K562 (cell line): Measurements from ENCODE around the gene PTCD3. TPM values are rescaled to one million over a fixed set of nuclear protein-coding genes. Genes with fewer than 3 reads are reported as not detected.

ENCODE experiments used
- ATAC-seq: fragments of 200-7000 bp; cut with Tn5 transposase; 3 replicates; pipeline ENCODE4 v1.9.1; 2020; ENCODE audit warnings: moderate library complexity
- BruUV-seq: library from RNA; stranded (reverse); fragments of 400-500 nt; replicated peaks from 2 replicates; lab custom pipeline; 2021; lab: Mats Ljungman, UMichigan
- CTCF ChIA-PET: fragments of 300-600 bp; formaldehyde crosslinking; extraction: SDS; loops from one replicate; lab custom pipeline; 2021; ENCODE audit warnings: low intra/inter-chr PET ratio; lab: Yijun Ruan, JAX
- POLR2A ChIA-PET: fragments of 300-600, 350-650 bp; sonication (Branson Sonifier 250); formaldehyde crosslinking; extraction: SDS; loops from one replicate; lab custom pipeline; 2021; ENCODE audit warnings: antibody characterized with exemption, inconsistent platforms; lab: Yijun Ruan, JAX
- DNase-seq, 4 experiments: peaks; one replicate each; pipeline versions ENCODE4 v3.0.0 to v3.0.0-alpha.2; 2011 to 2018; ENCODE audit warnings: low spot score in 3 of 4, mixed read lengths in 3 of 4; ENCODE audit errors: extremely low read depth in 1 of 4
- FAIRE-seq: peaks from 2 replicates; lab custom pipeline; 2011; peaks lifted over from hg19 to GRCh38; lab: Jason Lieb, UNC
- H2AFZ ChIP-seq: 2 replicates; pipeline ENCODE4 v1.6.0; 2011; ENCODE audit warnings: low read depth, low read length, control low read depth, inconsistent platforms
- H3K27ac ChIP-seq: fragments of 200-600 bp; 3 replicates; pipeline ENCODE4 v1.8.0; 2011; ENCODE audit warnings: low read depth, mild to moderate bottlenecking, control low read depth, inconsistent platforms, low read length, moderate library complexity, mixed read lengths; ENCODE audit errors: extremely low read depth
- H3K27me3 ChIP-seq, 2 experiments: fragments of 300-600 bp in 1 of 2; 2 replicates in 1 of 2; 3 replicates in 1 of 2; pipeline versions ENCODE4 v1.6.0 to v1.8.0; 2011; ENCODE audit warnings: inconsistent platforms in 2 of 2, low read length in 2 of 2, mild to moderate bottlenecking in 1 of 2, mixed read lengths in 1 of 2, moderate library complexity in 1 of 2; ENCODE audit not compliant: control insufficient read depth in 2 of 2, insufficient read depth in 2 of 2
- H3K36me3 ChIP-seq: fragments of 300-600 bp; 3 replicates; pipeline ENCODE4 v1.8.0; 2011; ENCODE audit warnings: mild to moderate bottlenecking, low read length, inconsistent platforms; ENCODE audit not compliant: control insufficient read depth, insufficient read depth
- H3K4me1 ChIP-seq, 2 experiments: fragments of 200-600 bp in 1 of 2; replicated peaks in 1 of 2; 2 replicates in 1 of 2; 3 replicates in 1 of 2; pipeline versions ENCODE4 v1.5.1 to v1.8.0; 2011; ENCODE audit warnings: inconsistent platforms in 2 of 2, low read length in 2 of 2, mild to moderate bottlenecking in 1 of 2, mixed read lengths in 1 of 2, moderate library complexity in 1 of 2; ENCODE audit not compliant: control insufficient read depth in 2 of 2, insufficient read depth in 2 of 2
- H3K4me2 ChIP-seq: 2 replicates; pipeline ENCODE4 v1.6.1; 2011; ENCODE audit warnings: low read length, control low read depth, inconsistent platforms, mixed read lengths; ENCODE audit not compliant: insufficient read depth
- H3K4me3 ChIP-seq: fragments of 200-600 bp; sonication (generic), shearing (Covaris generic); 2 replicates; pipeline ENCODE4 v1.5.1; 2016; ENCODE audit warnings: control low read depth, inconsistent platforms
- H3K79me2 ChIP-seq: fragments of 200-600 bp; 3 replicates; pipeline ENCODE4 v1.8.0; 2011; ENCODE audit warnings: low read length, inconsistent platforms; ENCODE audit not compliant: control insufficient read depth, insufficient read depth
- H3K9ac ChIP-seq, 2 experiments: 2 replicates each; pipeline versions ENCODE4 v1.6.0 to v1.6.1; 2011; ENCODE audit warnings: low read depth in 2 of 2, low read length in 2 of 2, control low read depth in 1 of 2, inconsistent platforms in 1 of 2, mild to moderate bottlenecking in 1 of 2, mixed read lengths in 1 of 2; ENCODE audit not compliant: insufficient read depth in 1 of 2
- H3K9me1 ChIP-seq: one replicate; pipeline ENCODE4 v1.6.0; 2011; ENCODE audit warnings: inconsistent platforms, mild to moderate bottlenecking, low read length, moderate library complexity; ENCODE audit not compliant: control insufficient read depth, insufficient read depth
- H3K9me3 ChIP-seq: replicated peaks from 2 replicates; pipeline ENCODE4 v1.5.1; 2011; ENCODE audit warnings: low read depth, low read length, inconsistent platforms; ENCODE audit not compliant: control insufficient read depth, insufficient read depth
- H4K20me1 ChIP-seq: replicated peaks from 2 replicates; pipeline ENCODE4 v1.6.1; 2011; ENCODE audit warnings: low read length, inconsistent platforms, mixed read lengths; ENCODE audit not compliant: control insufficient read depth, insufficient read depth
- BCOR ChIP-seq: fragments of 450-650 bp; IDR thresholded peaks from 2 replicates; pipeline ENCODE4 v1.6.1; 2016
- FOXO4 ChIP-seq: fragments of 450-650 bp; formaldehyde crosslinking; IDR thresholded peaks from 2 replicates; pipeline ENCODE4 v1.4.0; 2020; ENCODE audit warnings: mild to moderate bottlenecking, moderate library complexity
- HMG20B ChIP-seq: fragments of 250-450 bp; sonication (Bioruptor Pico); IDR thresholded peaks from 2 replicates; pipeline ENCODE4 v1.5.0; 2021; ENCODE audit warnings: mild to moderate bottlenecking
- LARP7 ChIP-seq: fragments of 450-650 bp; IDR thresholded peaks from 2 replicates; pipeline ENCODE4 v1.6.1; 2016
- PHTF2 ChIP-seq: fragments of 250-450 bp; sonication (Bioruptor Pico); IDR thresholded peaks from 2 replicates; pipeline ENCODE4 v1.5.0; 2021; ENCODE audit warnings: mild to moderate bottlenecking
- RBM25 ChIP-seq: fragments of 200-400 bp; formaldehyde crosslinking; IDR thresholded peaks from 2 replicates; pipeline ENCODE4 v1.6.1; 2018; ENCODE audit warnings: low read length, low read depth, moderate library complexity; ENCODE audit not compliant: severe bottlenecking
- SIRT6 ChIP-seq: IDR thresholded peaks from one replicate; pipeline ENCODE4 v1.6.1; 2012; ENCODE audit warnings: low read depth, mild to moderate bottlenecking, control low read depth, inconsistent platforms, low read length, moderate library complexity
- SRSF9 ChIP-seq: fragments of 200-400 bp; formaldehyde crosslinking; IDR thresholded peaks from 2 replicates; pipeline ENCODE4 v1.6.1; 2017; ENCODE audit warnings: low read depth, low read length, borderline replicate concordance
- ZBTB8A ChIP-seq: fragments of 450-650 bp; IDR thresholded peaks from 2 replicates; pipeline ENCODE4 v1.6.1; 2018; ENCODE audit warnings: mild to moderate bottlenecking, moderate library complexity; ENCODE audit not compliant: partially characterized antibody
- ZFP30 ChIP-seq: fragments of 250-450 bp; sonication (Bioruptor Pico); IDR thresholded peaks from 2 replicates; pipeline ENCODE4 v1.8.0; 2022; ENCODE audit warnings: moderate library complexity, mild to moderate bottlenecking, inconsistent platforms, borderline replicate concordance
- ZNF146 ChIP-seq: IDR thresholded peaks from one replicate; pipeline ENCODE4 v1.6.1; 2018; ENCODE audit warnings: missing compliant biosample characterization; ENCODE audit not compliant: unreplicated experiment
- ZNF316 ChIP-seq: fragments of 450-650 bp; IDR thresholded peaks from 2 replicates; pipeline ENCODE4 v1.6.1; 2016
- WGBS: fragments of 100-300 bp; shearing (Covaris generic); methylation state at CpG from one replicate; pipeline ENCODE4 v1.1.6; 2016; ENCODE audit warnings: low coverage, mixed read lengths; ENCODE audit not compliant: insufficient coverage; ENCODE audit errors: missing lambda C conversion rate; 5-methylcytosine and 5-hydroxymethylcytosine counted together
- in situ Hi-C: fragments of 300-500 bp; cut with MboI; formaldehyde crosslinking; loops from 4 replicates; pipeline ENCODE4 v1.15.0; 2018; ENCODE audit warnings: inconsistent platforms, mixed read lengths
- intact Hi-C: fragments of 100-400 bp; cut with micrococcal nuclease; formaldehyde crosslinking; loops from 2 replicates; pipeline ENCODE4 v1.14.2; 2022
- polyA plus RNA-seq, 8 experiments: library from polyadenylated mRNA; depleted of rRNA in 4 of 8; stranded (reverse) in 5 of 8; unstranded in 3 of 8; fragments of >200 nt; fragmentation: Nextera tagmentation in 2 of 8; fragmentation: Illumina TruSeq in 1 of 8; extraction: Ambion mirVana in 2 of 8; extraction: Trizol in 1 of 8; gene quantifications; 2 replicates each; pipeline versions ENCODE4 v1.2.1 to v1.2.3, GENCODE V29; 2011 to 2014; ENCODE audit warnings: inconsistent platforms in 1 of 8, missing spikeins in 1 of 8
- total RNA-seq, 7 experiments: library from RNA; depleted of rRNA in 6 of 7; stranded (reverse); fragments of >200 nt in 6 of 7; fragmentation: Illumina TruSeq in 2 of 7; extraction: Trizol in 2 of 7; gene quantifications; 2 replicates each; pipeline versions ENCODE4 v1.2.1 to v1.2.3, GENCODE V29; 2011 to 2021; ENCODE audit warnings: low replicate concordance in 1 of 7
- TF ChIP-seq, protein P1 (sequence below), 2 experiments: fragments of 450-650 bp in 1 of 2; IDR thresholded peaks; 2 replicates each; pipeline ENCODE4 v1.6.1; 2011 to 2017; ENCODE audit warnings: low read depth in 2 of 2, antibody characterized with exemption in 1 of 2, borderline replicate concordance in 1 of 2, low read length in 1 of 2, mild to moderate bottlenecking in 1 of 2, mixed read lengths in 1 of 2; ENCODE audit not compliant: control insufficient read depth in 1 of 2
- TF ChIP-seq, protein P2 (sequence below): fragments of 250-450 bp; sonication (Bioruptor Pico); IDR thresholded peaks from 2 replicates; pipeline ENCODE4 v1.4.0; 2020; ENCODE audit warnings: mild to moderate bottlenecking, moderate library complexity, borderline replicate concordance

PTCD3 gene
- total and polyA plus RNA-seq, 9 of the 15 experiments (the other 6 are each of a cell fraction or from before 2014, with no cell fraction given): 65.2 to 241 (median 172) TPM

- FAIRE-seq (no peak), ATAC-seq (no peak)
Measured at GRCh38 chr2:86070868-86071267, 35.2 kb upstream of the PTCD3 start.

More at GRCh38 chr2:86070868-86071267, 35.2 kb upstream of the PTCD3 start:
- no peak for DNase-seq
- Histone ChIP-seq H3K27me3 (no peaks in the 10 kb centered on the region), H3K9me3 (no peaks in the 10 kb centered on the region), H3K4me1 (no peaks in the 10 kb centered on the region), H3K36me3 (peaks cover 97% of the 10 kb centered on the region), H3K4me2 (no peak overlapping the region), H3K9ac (no peak overlapping the region), H2AFZ (no peak overlapping the region), H3K9me1 (no peaks in the 10 kb centered on the region), H3K4me3 (no peak overlapping the region), H4K20me1 (no peaks in the 10 kb centered on the region; the same call in 1 of the 2 replicates), H3K27ac (no peak overlapping the region), H3K79me2 (no peaks in the 10 kb centered on the region)
- intact Hi-C loops: no loop called here
- BruUV-seq: no TSS peak
- TF ChIP-seq ZNF146 (CRISPR knock-in tag): peak; percentile 93
- TF ChIP-seq LARP7: no peak
- TF ChIP-seq, protein P1, sequence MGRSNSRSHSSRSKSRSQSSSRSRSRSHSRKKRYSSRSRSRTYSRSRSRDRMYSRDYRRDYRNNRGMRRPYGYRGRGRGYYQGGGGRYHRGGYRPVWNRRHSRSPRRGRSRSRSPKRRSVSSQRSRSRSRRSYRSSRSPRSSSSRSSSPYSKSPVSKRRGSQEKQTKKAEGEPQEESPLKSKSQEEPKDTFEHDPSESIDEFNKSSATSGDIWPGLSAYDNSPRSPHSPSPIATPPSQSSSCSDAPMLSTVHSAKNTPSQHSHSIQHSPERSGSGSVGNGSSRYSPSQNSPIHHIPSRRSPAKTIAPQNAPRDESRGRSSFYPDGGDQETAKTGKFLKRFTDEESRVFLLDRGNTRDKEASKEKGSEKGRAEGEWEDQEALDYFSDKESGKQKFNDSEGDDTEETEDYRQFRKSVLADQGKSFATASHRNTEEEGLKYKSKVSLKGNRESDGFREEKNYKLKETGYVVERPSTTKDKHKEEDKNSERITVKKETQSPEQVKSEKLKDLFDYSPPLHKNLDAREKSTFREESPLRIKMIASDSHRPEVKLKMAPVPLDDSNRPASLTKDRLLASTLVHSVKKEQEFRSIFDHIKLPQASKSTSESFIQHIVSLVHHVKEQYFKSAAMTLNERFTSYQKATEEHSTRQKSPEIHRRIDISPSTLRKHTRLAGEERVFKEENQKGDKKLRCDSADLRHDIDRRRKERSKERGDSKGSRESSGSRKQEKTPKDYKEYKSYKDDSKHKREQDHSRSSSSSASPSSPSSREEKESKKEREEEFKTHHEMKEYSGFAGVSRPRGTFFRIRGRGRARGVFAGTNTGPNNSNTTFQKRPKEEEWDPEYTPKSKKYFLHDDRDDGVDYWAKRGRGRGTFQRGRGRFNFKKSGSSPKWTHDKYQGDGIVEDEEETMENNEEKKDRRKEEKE (IDR thresholded peaks at IDR 0.05; ENCODE audit: borderline replicate concordance in 1 of 2, control insufficient read depth in 1 of 2, low read depth in 2 of 2, low read length in 1 of 2): no peak
- TF ChIP-seq SRSF9: no peak
- TF ChIP-seq ZFP30: no peak
- TF ChIP-seq, protein P2, sequence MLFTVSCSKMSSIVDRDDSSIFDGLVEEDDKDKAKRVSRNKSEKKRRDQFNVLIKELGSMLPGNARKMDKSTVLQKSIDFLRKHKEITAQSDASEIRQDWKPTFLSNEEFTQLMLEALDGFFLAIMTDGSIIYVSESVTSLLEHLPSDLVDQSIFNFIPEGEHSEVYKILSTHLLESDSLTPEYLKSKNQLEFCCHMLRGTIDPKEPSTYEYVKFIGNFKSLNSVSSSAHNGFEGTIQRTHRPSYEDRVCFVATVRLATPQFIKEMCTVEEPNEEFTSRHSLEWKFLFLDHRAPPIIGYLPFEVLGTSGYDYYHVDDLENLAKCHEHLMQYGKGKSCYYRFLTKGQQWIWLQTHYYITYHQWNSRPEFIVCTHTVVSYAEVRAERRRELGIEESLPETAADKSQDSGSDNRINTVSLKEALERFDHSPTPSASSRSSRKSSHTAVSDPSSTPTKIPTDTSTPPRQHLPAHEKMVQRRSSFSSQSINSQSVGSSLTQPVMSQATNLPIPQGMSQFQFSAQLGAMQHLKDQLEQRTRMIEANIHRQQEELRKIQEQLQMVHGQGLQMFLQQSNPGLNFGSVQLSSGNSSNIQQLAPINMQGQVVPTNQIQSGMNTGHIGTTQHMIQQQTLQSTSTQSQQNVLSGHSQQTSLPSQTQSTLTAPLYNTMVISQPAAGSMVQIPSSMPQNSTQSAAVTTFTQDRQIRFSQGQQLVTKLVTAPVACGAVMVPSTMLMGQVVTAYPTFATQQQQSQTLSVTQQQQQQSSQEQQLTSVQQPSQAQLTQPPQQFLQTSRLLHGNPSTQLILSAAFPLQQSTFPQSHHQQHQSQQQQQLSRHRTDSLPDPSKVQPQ (CRISPR knock-in tag): no peak
- TF ChIP-seq BCOR: peak; percentile 11; the same call in 1 of the 2 replicates
- TF ChIP-seq ZNF316: no peak
- no peak for TF ChIP-seq SIRT6
- TF ChIP-seq ZBTB8A: no peak
- TF ChIP-seq HMG20B (CRISPR knock-in tag): no peak
- TF ChIP-seq FOXO4 (CRISPR knock-in tag): no peak
- no peak for TF ChIP-seq PHTF2 (CRISPR knock-in tag)
- TF ChIP-seq RBM25: peak; percentile 49
- POLR2A ChIA-PET: no interaction called here
- CTCF ChIA-PET: no interaction called here
- in situ Hi-C loops: no loop called here
- WGBS: 100% methylated on average over 1 of the region's 2 CpGs
